Esophagus muscularis mucosa (tissue), 4 donors: ENCODE measurements around the gene KHNYN.
"Not testable (repeated sequence)": the region's sequence is repeated elsewhere in the genome, so short reads cannot be mapped to it uniquely, and the experiment has no call there.

Source experiments
- EP300 ChIP-seq: sonication (generic); formaldehyde crosslinking; IDR thresholded peaks from one replicate; pipeline ENCODE4 v1.6.1; 2017; ENCODE audit warnings: antibody characterized with exemption
- POLR2A ChIP-seq: fragments of 450-650 bp; IDR thresholded peaks from one replicate; pipeline ENCODE4 v1.6.1; 2017; ENCODE audit warnings: antibody characterized with exemption, moderate library complexity, mild to moderate bottlenecking, low read depth
- TF ChIP-seq, protein P1 (sequence below), 3 experiments: fragments of 200-600 bp in 2 of 3; fragments of 450-650 bp in 1 of 3; sonication (generic) in 2 of 3; IDR thresholded peaks; one replicate each; pipeline ENCODE4 v1.5.1; 2017 to 2019; ENCODE audit warnings: antibody characterized with exemption in 3 of 3, mild to moderate bottlenecking in 2 of 3, moderate library complexity in 1 of 3

DNA sequence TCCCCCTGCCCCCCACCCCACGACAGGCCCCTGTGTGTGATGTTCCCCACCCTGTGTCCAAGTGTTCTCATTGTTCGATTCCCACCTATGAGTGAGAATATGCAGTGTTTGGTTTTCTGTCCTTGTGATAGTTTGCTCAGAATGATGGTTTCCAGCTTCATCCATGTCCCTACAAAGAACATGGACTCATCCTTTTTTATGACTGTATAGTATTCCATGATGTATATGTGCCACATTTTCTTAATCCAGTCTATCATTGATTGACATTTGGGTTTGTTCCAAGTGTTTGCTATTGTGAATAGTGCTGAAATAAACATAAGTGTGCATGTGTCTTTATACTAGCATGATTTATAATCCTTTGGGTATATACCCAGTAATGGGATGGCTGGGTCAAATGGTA is 40.7 kb downstream of the KHNYN start:
- not testable (repeated sequence) for TF ChIP-seq EP300, POLR2A
- TF ChIP-seq, protein P1, sequence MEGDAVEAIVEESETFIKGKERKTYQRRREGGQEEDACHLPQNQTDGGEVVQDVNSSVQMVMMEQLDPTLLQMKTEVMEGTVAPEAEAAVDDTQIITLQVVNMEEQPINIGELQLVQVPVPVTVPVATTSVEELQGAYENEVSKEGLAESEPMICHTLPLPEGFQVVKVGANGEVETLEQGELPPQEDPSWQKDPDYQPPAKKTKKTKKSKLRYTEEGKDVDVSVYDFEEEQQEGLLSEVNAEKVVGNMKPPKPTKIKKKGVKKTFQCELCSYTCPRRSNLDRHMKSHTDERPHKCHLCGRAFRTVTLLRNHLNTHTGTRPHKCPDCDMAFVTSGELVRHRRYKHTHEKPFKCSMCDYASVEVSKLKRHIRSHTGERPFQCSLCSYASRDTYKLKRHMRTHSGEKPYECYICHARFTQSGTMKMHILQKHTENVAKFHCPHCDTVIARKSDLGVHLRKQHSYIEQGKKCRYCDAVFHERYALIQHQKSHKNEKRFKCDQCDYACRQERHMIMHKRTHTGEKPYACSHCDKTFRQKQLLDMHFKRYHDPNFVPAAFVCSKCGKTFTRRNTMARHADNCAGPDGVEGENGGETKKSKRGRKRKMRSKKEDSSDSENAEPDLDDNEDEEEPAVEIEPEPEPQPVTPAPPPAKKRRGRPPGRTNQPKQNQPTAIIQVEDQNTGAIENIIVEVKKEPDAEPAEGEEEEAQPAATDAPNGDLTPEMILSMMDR (IDR thresholded peaks at IDR 0.05) = not testable (repeated sequence)
